ENCODE measurements around the gene GSTCD. TPM values are rescaled to one million over a fixed set of nuclear protein-coding genes. Genes with fewer than 3 reads are reported as not detected.

GSTCD gene
- total and polyA plus RNA-seq, 2 experiments from 2014 or later: 11.3 to 39.1 TPM

DNA sequence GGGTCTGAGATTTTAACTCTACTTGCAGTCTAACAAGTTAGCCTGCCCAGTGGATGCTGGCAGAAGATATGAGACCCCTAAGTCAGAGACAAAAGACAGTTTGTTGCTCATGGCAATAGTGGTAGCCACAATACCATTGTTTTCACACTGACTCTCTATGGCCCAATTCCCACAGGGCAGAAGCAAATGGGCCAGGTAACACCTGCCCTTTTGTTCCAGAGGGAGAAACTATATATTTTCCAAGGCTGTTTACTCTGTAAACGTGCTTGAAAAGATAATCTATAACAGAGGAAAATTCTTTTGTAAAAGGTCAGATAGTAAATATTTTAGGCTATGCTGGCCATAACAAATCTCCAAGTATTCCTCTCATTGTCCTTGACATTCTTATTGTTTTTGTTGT is 129.5 kb downstream of the GSTCD start:
- no peaks in the 10 kb centered on the region for H3F3A ChIP-seq (replicated peaks; ENCODE audit: low read depth)
- H3K27ac Mint-ChIP-seq: no peak overlapping the region
- no peak for DNase-seq (ENCODE audit: low spot score)

More for the DNA sequence above, 129.5 kb downstream of the GSTCD start:
- H3K9me2 ChIP-seq (ENCODE audit: insufficient read depth): no peaks in the 10 kb centered on the region
- H3K4me1 Mint-ChIP-seq: no peaks in the 10 kb centered on the region
- TF ChIP-seq STAT1 (IDR thresholded peaks at IDR 0.05; ENCODE audit: unreplicated experiment) (no peak), JUNB (IDR thresholded peaks at IDR 0.05; ENCODE audit: unreplicated experiment) (no peak), NANOG (IDR thresholded peaks at IDR 0.05; ENCODE audit: borderline replicate concordance) (no peak), CREB1 (CRISPR knock-in tag; IDR thresholded peaks at IDR 0.05; ENCODE audit: low read depth) (no peak), EZH2 (IDR thresholded peaks at IDR 0.05; ENCODE audit: low read depth, unreplicated experiment) (no peak), ZNF331 (CRISPR knock-in tag; IDR thresholded peaks at IDR 0.05; ENCODE audit: low read depth) (no peak), ZNF462 (CRISPR knock-in tag; IDR thresholded peaks at IDR 0.05) (no peak), ETS1 (IDR thresholded peaks at IDR 0.05) (no peak), POLR2AphosphoS5 (IDR thresholded peaks at IDR 0.05; ENCODE audit: low read depth) (no peak), CTCF (conservative IDR thresholded peaks at IDR 0.05; ENCODE audit: low read depth in 2 of 2) (no peak), EZH2phosphoT487 (IDR thresholded peaks at IDR 0.05; ENCODE audit: unreplicated experiment) (no peak), ZNF114 (CRISPR knock-in tag; IDR thresholded peaks at IDR 0.05) (no peak)
- TF ChIP-seq, protein P1, sequence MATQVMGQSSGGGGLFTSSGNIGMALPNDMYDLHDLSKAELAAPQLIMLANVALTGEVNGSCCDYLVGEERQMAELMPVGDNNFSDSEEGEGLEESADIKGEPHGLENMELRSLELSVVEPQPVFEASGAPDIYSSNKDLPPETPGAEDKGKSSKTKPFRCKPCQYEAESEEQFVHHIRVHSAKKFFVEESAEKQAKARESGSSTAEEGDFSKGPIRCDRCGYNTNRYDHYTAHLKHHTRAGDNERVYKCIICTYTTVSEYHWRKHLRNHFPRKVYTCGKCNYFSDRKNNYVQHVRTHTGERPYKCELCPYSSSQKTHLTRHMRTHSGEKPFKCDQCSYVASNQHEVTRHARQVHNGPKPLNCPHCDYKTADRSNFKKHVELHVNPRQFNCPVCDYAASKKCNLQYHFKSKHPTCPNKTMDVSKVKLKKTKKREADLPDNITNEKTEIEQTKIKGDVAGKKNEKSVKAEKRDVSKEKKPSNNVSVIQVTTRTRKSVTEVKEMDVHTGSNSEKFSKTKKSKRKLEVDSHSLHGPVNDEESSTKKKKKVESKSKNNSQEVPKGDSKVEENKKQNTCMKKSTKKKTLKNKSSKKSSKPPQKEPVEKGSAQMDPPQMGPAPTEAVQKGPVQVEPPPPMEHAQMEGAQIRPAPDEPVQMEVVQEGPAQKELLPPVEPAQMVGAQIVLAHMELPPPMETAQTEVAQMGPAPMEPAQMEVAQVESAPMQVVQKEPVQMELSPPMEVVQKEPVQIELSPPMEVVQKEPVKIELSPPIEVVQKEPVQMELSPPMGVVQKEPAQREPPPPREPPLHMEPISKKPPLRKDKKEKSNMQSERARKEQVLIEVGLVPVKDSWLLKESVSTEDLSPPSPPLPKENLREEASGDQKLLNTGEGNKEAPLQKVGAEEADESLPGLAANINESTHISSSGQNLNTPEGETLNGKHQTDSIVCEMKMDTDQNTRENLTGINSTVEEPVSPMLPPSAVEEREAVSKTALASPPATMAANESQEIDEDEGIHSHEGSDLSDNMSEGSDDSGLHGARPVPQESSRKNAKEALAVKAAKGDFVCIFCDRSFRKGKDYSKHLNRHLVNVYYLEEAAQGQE (IDR thresholded peaks at IDR 0.05; ENCODE audit: unreplicated experiment): no peak
- no peak overlapping the region for H3K4me3 ChIP-seq
- no peak for ATAC-seq
- H3K4me1 ChIP-seq (ENCODE audit: insufficient read depth): no peaks in the 10 kb centered on the region
- H2AFZ ChIP-seq: no peak overlapping the region
- H3K79me2 ChIP-seq (replicated peaks; ENCODE audit: insufficient read depth): no peaks in the 10 kb centered on the region
- H3K36me3 ChIP-seq (ENCODE audit: insufficient read depth): peaks cover 7% of the 10 kb centered on the region; the same call in 1 of the 2 replicates
- peaks cover 29% of the 10 kb centered on the region for H3K36me3 Mint-ChIP-seq (ENCODE audit: low read depth)
- H3K27me3 Mint-ChIP-seq (ENCODE audit: insufficient read depth, low read depth, poor library complexity): peaks cover 5% of the 10 kb centered on the region
- no peak overlapping the region for H3K4me3 Mint-ChIP-seq
- no peak overlapping the region for H3K27ac ChIP-seq (ENCODE audit: low read depth)
- H3K4me2 ChIP-seq: no peak overlapping the region
- H4K20me1 ChIP-seq (replicated peaks; ENCODE audit: insufficient read depth): no peaks in the 10 kb centered on the region
- no peaks in the 10 kb centered on the region for H3K27me3 ChIP-seq (ENCODE audit: insufficient read depth)
- no peaks in the 10 kb centered on the region for H3K9me3 Mint-ChIP-seq

Measured in GM23338 (cell line).